ENCODE measurements around the gene APOA1.

APOA1 gene

DNA sequence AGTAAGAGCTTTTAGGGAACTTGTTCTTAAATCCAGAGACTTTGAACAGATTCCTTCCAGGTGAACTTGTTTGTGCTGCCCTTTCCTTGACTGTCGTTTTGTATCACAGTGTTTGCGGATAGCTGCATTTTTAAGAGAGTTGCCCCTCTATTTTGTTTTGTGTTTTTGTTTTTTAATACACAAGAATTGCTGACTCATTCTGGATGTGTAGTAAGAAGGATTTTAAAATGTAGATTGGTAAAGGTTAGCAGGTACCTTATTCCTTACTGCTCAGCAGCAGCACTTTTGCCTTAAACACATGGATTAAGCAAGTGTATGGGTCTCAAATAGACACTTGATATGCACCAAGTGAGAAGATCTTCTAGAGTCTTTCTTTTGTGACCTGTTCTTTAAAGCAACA lies 36.8 kb downstream of the APOA1 start:
- Histone ChIP-seq H3K4me1 (ENCODE audit: insufficient read depth, low read length) (no peaks in the 10 kb centered on the region), H3K27me3 (ENCODE audit: insufficient read depth, low read length, poor library complexity) (no peaks in the 10 kb centered on the region), H3K9me3 (ENCODE audit: insufficient read depth, low read length, severe bottlenecking) (no peaks in the 10 kb centered on the region), H3K36me3 (ENCODE audit: insufficient read depth, low read length) (no peaks in the 10 kb centered on the region), H2AFZ (ENCODE audit: low read depth, low read length) (no peak overlapping the region), H3K27ac (ENCODE audit: low read length) (no peak overlapping the region), H3K9ac (ENCODE audit: low read depth, low read length) (no peak overlapping the region), H4K20me1 (ENCODE audit: insufficient read depth, low read length) (no peaks in the 10 kb centered on the region), H3K79me2 (ENCODE audit: insufficient read depth, low read length) (no peaks in the 10 kb centered on the region), H3K4me3 (ENCODE audit: low read depth in 1 of 2, low read length in 2 of 2) (no peak overlapping the region), H3K4me2 (ENCODE audit: insufficient read depth, low read length) (no peak overlapping the region)
- DNase-seq (no peak), ATAC-seq (ENCODE audit: insufficient read depth, low read depth) (no peak)
- TF ChIP-seq, protein P1, sequence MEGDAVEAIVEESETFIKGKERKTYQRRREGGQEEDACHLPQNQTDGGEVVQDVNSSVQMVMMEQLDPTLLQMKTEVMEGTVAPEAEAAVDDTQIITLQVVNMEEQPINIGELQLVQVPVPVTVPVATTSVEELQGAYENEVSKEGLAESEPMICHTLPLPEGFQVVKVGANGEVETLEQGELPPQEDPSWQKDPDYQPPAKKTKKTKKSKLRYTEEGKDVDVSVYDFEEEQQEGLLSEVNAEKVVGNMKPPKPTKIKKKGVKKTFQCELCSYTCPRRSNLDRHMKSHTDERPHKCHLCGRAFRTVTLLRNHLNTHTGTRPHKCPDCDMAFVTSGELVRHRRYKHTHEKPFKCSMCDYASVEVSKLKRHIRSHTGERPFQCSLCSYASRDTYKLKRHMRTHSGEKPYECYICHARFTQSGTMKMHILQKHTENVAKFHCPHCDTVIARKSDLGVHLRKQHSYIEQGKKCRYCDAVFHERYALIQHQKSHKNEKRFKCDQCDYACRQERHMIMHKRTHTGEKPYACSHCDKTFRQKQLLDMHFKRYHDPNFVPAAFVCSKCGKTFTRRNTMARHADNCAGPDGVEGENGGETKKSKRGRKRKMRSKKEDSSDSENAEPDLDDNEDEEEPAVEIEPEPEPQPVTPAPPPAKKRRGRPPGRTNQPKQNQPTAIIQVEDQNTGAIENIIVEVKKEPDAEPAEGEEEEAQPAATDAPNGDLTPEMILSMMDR (IDR thresholded peaks at IDR 0.05; ENCODE audit: borderline replicate concordance, extremely low read depth, low read length, poor library complexity, severe bottlenecking), result no peak
- no peak for TF ChIP-seq EZH2 (IDR thresholded peaks at IDR 0.05; ENCODE audit: borderline replicate concordance, low read depth, low read length, severe bottlenecking)

DNA sequence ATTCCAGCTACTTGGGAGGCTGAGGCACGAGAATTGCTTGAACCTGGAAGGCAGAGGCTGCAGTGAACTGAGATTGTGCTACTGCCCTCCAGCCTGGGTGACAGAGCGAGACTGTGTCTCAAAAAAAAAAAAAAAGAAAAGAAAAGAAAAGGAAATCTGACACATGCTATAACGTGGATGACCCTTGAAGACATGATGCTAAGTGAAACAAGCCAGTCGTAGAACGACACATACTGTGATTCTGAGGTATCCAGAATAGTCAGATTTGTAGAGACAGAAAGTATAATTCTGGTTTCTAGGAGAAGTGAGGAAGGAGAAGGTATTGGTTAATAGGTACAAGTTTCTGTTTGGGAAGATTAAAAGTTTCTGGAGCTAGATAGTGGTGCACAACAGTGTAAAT lies 39.1 kb downstream of the APOA1 start:
- H4K20me1 ChIP-seq (ENCODE audit: insufficient read depth, low read length), result no peaks in the 10 kb centered on the region
- no peaks in the 10 kb centered on the region for H3K27me3 ChIP-seq (ENCODE audit: insufficient read depth, low read length, poor library complexity)
- no peak for TF ChIP-seq EZH2 (IDR thresholded peaks at IDR 0.05; ENCODE audit: borderline replicate concordance, low read depth, low read length, severe bottlenecking)
- H3K79me2 ChIP-seq (ENCODE audit: insufficient read depth, low read length), result no peaks in the 10 kb centered on the region
- H3K36me3 ChIP-seq (ENCODE audit: insufficient read depth, low read length), result no peaks in the 10 kb centered on the region
- no peaks in the 10 kb centered on the region for H3K9me3 ChIP-seq (ENCODE audit: insufficient read depth, low read length, severe bottlenecking)
- DNase-seq, result no peak
- no peak overlapping the region for H3K4me3 ChIP-seq (ENCODE audit: low read depth in 1 of 2, low read length in 2 of 2)
- no peaks in the 10 kb centered on the region for H3K4me1 ChIP-seq (ENCODE audit: insufficient read depth, low read length)
- no peak overlapping the region for H3K9ac ChIP-seq (ENCODE audit: low read depth, low read length)
- no peak overlapping the region for H2AFZ ChIP-seq (ENCODE audit: low read depth, low read length)
- no peak overlapping the region for H3K4me2 ChIP-seq (ENCODE audit: insufficient read depth, low read length)
- no peak overlapping the region for H3K27ac ChIP-seq (ENCODE audit: low read length)
- ATAC-seq (ENCODE audit: insufficient read depth, low read depth), result no peak

DNA sequence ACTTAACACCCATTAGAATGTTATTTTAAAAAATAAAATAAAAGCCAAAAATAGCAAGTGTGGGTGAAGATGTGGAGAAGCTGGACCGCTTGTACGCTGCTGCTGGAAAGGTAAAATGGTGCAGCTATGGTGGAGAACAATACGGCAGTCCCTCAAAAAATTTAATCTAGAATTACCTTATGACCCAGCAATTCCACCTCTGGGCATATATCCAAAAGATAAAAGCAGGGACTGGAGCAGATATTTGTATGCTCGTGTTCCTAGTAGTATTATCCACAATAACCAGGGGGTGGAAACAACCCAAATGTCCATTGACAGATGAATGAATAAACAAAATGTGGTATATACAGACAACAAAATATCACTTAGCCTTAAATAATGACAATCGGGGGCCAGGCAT lies 39.6 kb downstream of the APOA1 start:
- no peak for DNase-seq
- H3K27ac ChIP-seq (ENCODE audit: low read length), result no peak overlapping the region
- H2AFZ ChIP-seq (ENCODE audit: low read depth, low read length), result no peak overlapping the region
- no peak overlapping the region for H3K9ac ChIP-seq (ENCODE audit: low read depth, low read length)
- no peak for ATAC-seq (ENCODE audit: insufficient read depth, low read depth)
- no peak for TF ChIP-seq EZH2 (IDR thresholded peaks at IDR 0.05; ENCODE audit: borderline replicate concordance, low read depth, low read length, severe bottlenecking)
- TF ChIP-seq, protein P1 (IDR thresholded peaks at IDR 0.05; ENCODE audit: borderline replicate concordance, extremely low read depth, low read length, poor library complexity, severe bottlenecking), result no peak
- H3K27me3 ChIP-seq (ENCODE audit: insufficient read depth, low read length, poor library complexity), result no peaks in the 10 kb centered on the region
- H3K9me3 ChIP-seq (ENCODE audit: insufficient read depth, low read length, severe bottlenecking), result no peaks in the 10 kb centered on the region
- no peaks in the 10 kb centered on the region for H3K36me3 ChIP-seq (ENCODE audit: insufficient read depth, low read length)
- no peak overlapping the region for H3K4me3 ChIP-seq (ENCODE audit: low read depth in 1 of 2, low read length in 2 of 2)
- H4K20me1 ChIP-seq (ENCODE audit: insufficient read depth, low read length), result no peaks in the 10 kb centered on the region
- no peaks in the 10 kb centered on the region for H3K4me1 ChIP-seq (ENCODE audit: insufficient read depth, low read length)
- no peak overlapping the region for H3K4me2 ChIP-seq (ENCODE audit: insufficient read depth, low read length)
- H3K79me2 ChIP-seq (ENCODE audit: insufficient read depth, low read length), result no peaks in the 10 kb centered on the region

DNA sequence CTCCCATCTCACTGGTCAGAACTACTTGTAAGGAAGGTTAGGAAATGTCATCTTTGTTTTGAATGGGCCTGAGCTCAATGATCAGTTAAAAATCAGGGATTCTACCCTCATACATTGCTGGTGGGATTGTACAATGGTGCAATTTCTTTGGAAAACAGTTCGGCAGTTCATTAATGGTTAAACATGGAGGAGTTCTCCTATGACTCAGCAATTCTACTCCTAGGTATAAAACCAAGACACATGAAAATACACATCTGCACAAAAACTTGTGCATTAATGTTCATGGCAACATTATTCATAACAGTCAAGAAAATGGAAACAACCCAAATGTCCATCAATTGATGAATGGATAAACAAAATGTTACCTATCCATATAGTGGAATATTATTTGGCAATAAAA lies 40.9 kb downstream of the APOA1 start:
- no peak for TF ChIP-seq EZH2 (IDR thresholded peaks at IDR 0.05; ENCODE audit: borderline replicate concordance, low read depth, low read length, severe bottlenecking)
- TF ChIP-seq, protein P1 (IDR thresholded peaks at IDR 0.05; ENCODE audit: borderline replicate concordance, extremely low read depth, low read length, poor library complexity, severe bottlenecking), result no peak
- Histone ChIP-seq H2AFZ (ENCODE audit: low read depth, low read length) (no peak overlapping the region), H3K27me3 (ENCODE audit: insufficient read depth, low read length, poor library complexity) (no peaks in the 10 kb centered on the region)

More for the DNA sequence above, 40.9 kb downstream of the APOA1 start:
- peaks cover under 1% of the 10 kb centered on the region; the same call in 1 of the 2 replicates for H3K4me1 ChIP-seq (ENCODE audit: insufficient read depth, low read length)
- no peak overlapping the region for H3K4me3 ChIP-seq (ENCODE audit: low read depth in 1 of 2, low read length in 2 of 2)
- no peaks in the 10 kb centered on the region for H3K9me3 ChIP-seq (ENCODE audit: insufficient read depth, low read length, severe bottlenecking)
- no peak overlapping the region for H3K9ac ChIP-seq (ENCODE audit: low read depth, low read length)
- no peaks in the 10 kb centered on the region for H3K36me3 ChIP-seq (ENCODE audit: insufficient read depth, low read length)
- H3K27ac ChIP-seq (ENCODE audit: low read length), result no peak overlapping the region
- H3K79me2 ChIP-seq (ENCODE audit: insufficient read depth, low read length), result no peaks in the 10 kb centered on the region
- H4K20me1 ChIP-seq (ENCODE audit: insufficient read depth, low read length), result no peaks in the 10 kb centered on the region
- ATAC-seq (ENCODE audit: insufficient read depth, low read depth) (no peak), DNase-seq (no peak)
- H3K4me2 ChIP-seq (ENCODE audit: insufficient read depth, low read length), result no peak overlapping the region
